Ascending aorta (tissue), 2 donors: ENCODE data around the gene FSHR. TPM values are rescaled to one million over a fixed set of nuclear protein-coding genes. Genes with fewer than 3 reads are reported as not detected.

ENCODE experiments used
- DNase-seq, 2 donors: peaks; one replicate each; pipeline ENCODE4 v3.0.0-alpha.2; 2019; ENCODE audit warnings: low spot score in 2 of 2
- H3K27ac ChIP-seq, 2 donors: fragments of 200-600 bp; sonication (generic); one replicate each; pipeline ENCODE4 v1.5.1; 2016 to 2017; ENCODE audit warnings: mild to moderate bottlenecking in 1 of 2
- H3K27me3 ChIP-seq: fragments of 200-600 bp; sonication (generic); one replicate; pipeline ENCODE4 v1.5.1; 2017
- H3K36me3 ChIP-seq, 2 donors: fragments of 200-600 bp; sonication (generic); one replicate each; pipeline ENCODE4 v1.5.1; 2016
- H3K4me1 ChIP-seq, 2 donors: fragments of 200-600 bp; sonication (generic); one replicate each; pipeline ENCODE4 v1.5.1; 2016 to 2017; ENCODE audit warnings: mild to moderate bottlenecking in 1 of 2
- H3K4me3 ChIP-seq, 2 donors: fragments of 200-600 bp; sonication (generic); one replicate each; pipeline ENCODE4 v1.5.1; 2016 to 2017; ENCODE audit warnings: mild to moderate bottlenecking in 1 of 2
- H3K9me3 ChIP-seq, 2 donors: fragments of 200-600 bp; sonication (generic); one replicate each; pipeline ENCODE4 v1.5.1; 2016
- CTCF ChIP-seq, 3 experiments: fragments of 200-600 bp in 2 of 3; fragments of 450-650 bp in 1 of 3; sonication (generic) in 2 of 3; IDR thresholded peaks; one replicate each; pipeline ENCODE4 v1.5.1; 2016 to 2019; ENCODE audit warnings: antibody characterized with exemption in 3 of 3, mild to moderate bottlenecking in 1 of 3, moderate library complexity in 1 of 3
- intact Hi-C: fragments of 100-400 bp; cut with DNase I; formaldehyde crosslinking; loops from one replicate; pipeline ENCODE4 v1.15.1; 2023
- total RNA-seq: library from RNA; depleted of rRNA; stranded (reverse); fragments of >200 nt; gene quantifications from one replicate; pipeline ENCODE4 v1.1.0, GENCODE V29; 2016

FSHR gene
- total RNA-seq, 1 donor from 2014 or later = not detected

- H3K4me3 ChIP-seq = no peak overlapping the region
- no peak for TF ChIP-seq CTCF (IDR thresholded peaks at IDR 0.05)
- no peak for DNase-seq
- no peaks in the 10 kb centered on the region for H3K36me3 ChIP-seq
- no peaks in the 10 kb centered on the region for H3K27me3 ChIP-seq
- no peaks in the 10 kb centered on the region for H3K4me1 ChIP-seq
- no peak overlapping the region for H3K27ac ChIP-seq
- intact Hi-C loops = no loop called here
- no peaks in the 10 kb centered on the region for H3K9me3 ChIP-seq
Measured at GRCh38 chr2:49035481-49035880, 118.8 kb downstream of the FSHR start.

- Histone ChIP-seq H3K27ac (no peak overlapping the region), H3K36me3 (no peaks in the 10 kb centered on the region), H3K4me3 (no peak overlapping the region), H3K9me3 (no peaks in the 10 kb centered on the region), H3K27me3 (no peaks in the 10 kb centered on the region), H3K4me1 (no peaks in the 10 kb centered on the region)
- no peak for TF ChIP-seq CTCF (IDR thresholded peaks at IDR 0.05)
- DNase-seq = no peak
- intact Hi-C loops = no loop called here
Measured at GRCh38 chr2:49033394-49034185, 120.7 kb downstream of the FSHR start.

GRCh38 chr2:49032936-49033335 lies 121.4 kb downstream of the FSHR start:
- intact Hi-C loops = no loop called here
- Histone ChIP-seq H3K36me3 (no peaks in the 10 kb centered on the region), H3K27me3 (no peaks in the 10 kb centered on the region), H3K27ac (no peak overlapping the region), H3K4me1 (no peaks in the 10 kb centered on the region), H3K4me3 (no peak overlapping the region), H3K9me3 (no peaks in the 10 kb centered on the region)
- DNase-seq = no peak
- TF ChIP-seq CTCF (IDR thresholded peaks at IDR 0.05) = no peak

- Histone ChIP-seq H3K4me3 (no peak overlapping the region), H3K27me3 (no peaks in the 10 kb centered on the region), H3K4me1 (no peaks in the 10 kb centered on the region), H3K36me3 (no peaks in the 10 kb centered on the region), H3K27ac (no peak overlapping the region), H3K9me3 (no peaks in the 10 kb centered on the region)
- DNase-seq = no peak
- TF ChIP-seq CTCF (IDR thresholded peaks at IDR 0.05) = no peak
- intact Hi-C loops = no loop called here
Measured at GRCh38 chr2:49032126-49032525, 122.2 kb downstream of the FSHR start.

- Histone ChIP-seq H3K27ac (no peak overlapping the region), H3K27me3 (no peaks in the 10 kb centered on the region), H3K4me1 (no peaks in the 10 kb centered on the region), H3K4me3 (no peak overlapping the region), H3K36me3 (no peaks in the 10 kb centered on the region), H3K9me3 (no peaks in the 10 kb centered on the region)
- no peak for DNase-seq
- intact Hi-C loops = no loop called here
- no peak for TF ChIP-seq CTCF (IDR thresholded peaks at IDR 0.05)
Measured at GRCh38 chr2:49029406-49029805, 124.9 kb downstream of the FSHR start.
